GM19023 (cell line): Measurements from ENCODE around the gene ERICH6.
"Not testable (repeated sequence)": the region's sequence is repeated elsewhere in the genome, so short reads cannot be mapped to it uniquely, and the experiment has no call there.

ENCODE experiments used
- ATAC-seq: cut with Tn5 transposase; IDR thresholded peaks from one replicate; pipeline ENCODE4 v1.9.1; 2021; ENCODE audit warnings: mild to moderate bottlenecking, moderate library complexity; ENCODE audit not compliant: unreplicated experiment

ERICH6 gene

DNA sequence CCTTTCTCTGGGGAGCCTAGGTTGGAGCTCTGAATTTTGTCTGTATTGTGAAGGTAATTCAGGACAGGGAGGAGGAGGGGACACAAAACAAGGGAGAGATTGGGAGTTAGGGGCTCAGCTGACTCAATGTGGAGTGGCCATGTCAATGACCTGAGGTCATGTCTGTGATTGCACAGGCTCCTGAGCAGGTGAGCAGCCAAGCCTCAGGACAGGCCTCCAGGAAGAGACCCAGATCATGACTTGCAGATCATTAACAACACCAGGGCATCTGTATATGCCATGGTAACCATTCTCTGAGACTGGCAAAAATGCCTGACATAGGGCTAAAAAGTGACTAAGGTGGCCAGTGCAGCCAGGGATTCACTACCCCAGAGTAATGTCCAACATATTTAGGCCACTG is 20.9 kb downstream of the ERICH6 start:
- no peak for ATAC-seq

DNA sequence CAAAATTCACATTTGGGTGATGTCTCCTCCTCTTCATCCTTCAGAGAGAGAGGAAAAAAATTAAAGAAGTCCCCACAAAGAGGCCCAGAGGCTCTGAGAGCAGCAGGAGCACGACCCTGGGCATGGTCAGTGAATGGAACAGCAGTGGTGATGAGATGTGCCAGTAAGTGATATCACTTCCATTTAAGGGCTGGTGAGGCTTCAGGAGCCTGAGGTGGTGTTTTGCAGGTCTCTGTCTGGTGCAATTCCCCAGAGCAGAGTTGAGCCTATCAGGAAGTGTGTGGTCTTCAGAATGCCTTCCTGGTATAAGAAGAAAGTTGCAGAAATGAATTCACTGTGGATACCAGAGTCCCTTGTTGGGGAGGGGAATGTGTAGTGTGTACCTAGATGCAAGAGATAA is 21.4 kb downstream of the ERICH6 start:
- ATAC-seq: no peak

DNA sequence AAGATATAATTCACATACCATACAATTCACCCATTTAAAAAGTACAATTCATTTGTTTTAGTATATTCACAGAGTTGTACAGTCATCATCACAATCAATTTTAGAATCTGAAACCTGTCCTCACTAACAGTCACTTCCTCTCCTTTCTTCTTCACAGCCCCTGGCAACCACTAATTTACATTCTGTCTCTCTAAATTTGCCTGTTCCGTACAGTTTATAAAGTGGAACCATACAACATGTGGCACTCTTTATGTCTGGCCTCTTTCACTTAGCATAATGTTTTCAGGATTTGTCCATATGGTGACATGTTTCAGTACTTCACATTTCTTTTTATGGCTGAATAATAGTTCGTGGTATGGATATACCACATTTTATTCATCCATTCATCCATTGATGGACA is 22.7 kb downstream of the ERICH6 start:
- ATAC-seq: peak; percentile 88

DNA sequence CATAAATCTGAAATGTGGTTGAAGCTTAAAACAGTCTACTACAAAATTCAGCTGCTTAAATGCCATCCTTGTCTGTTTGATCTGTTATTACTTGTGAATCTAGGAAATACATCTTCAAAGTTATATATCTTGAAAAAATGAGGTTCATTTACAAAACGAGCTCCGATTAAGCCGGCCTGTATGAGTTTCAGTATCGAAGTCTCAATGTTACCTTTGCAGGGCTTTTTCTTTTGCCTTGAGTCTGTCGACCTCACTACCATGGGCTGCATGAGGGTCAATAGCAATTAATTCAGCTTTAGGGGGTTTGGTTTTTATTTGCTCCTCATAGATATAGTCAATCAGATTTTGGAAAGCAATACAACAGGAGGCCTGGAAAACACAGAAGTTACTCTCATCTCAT is 23.2 kb downstream of the ERICH6 start:
- ATAC-seq: no peak

DNA sequence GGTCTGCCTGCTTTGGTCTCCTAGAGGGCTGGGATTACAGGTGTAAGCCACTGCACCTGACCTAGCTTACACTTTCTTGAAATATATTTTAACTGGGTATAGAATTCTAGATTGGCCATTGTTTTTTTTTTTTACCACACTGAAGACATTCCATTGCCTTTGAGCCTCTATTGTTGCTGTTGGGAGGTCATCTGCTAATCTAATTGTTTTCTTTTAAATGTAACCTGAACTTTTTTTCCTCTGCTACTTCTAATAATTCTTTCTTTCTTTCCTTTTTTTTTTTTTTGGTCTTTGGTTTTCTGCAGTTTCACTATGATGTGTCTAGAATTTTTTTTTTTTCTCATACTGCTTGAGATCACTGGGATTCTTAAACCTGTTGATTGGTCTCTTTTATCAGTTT is 28.1 kb downstream of the ERICH6 start:
- no peak for ATAC-seq

DNA sequence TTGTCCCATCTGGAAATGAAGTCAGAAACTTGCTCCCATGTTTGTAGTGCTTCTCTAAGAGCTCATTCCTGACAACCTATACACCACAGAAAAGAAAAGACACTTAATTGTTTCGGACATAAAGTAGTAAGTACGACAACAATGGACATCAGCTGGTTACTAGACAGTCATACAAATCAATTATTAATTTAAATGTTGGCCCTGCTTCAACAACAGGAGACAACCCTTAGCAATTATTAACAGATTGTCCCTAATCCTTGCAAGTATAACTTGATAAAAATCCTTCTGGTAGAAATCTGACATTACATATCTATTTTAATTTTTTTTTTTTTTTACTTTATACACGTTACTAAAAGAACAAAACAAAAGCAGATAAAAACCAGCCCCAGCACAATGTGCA is 29.8 kb downstream of the ERICH6 start:
- no peak for ATAC-seq

DNA sequence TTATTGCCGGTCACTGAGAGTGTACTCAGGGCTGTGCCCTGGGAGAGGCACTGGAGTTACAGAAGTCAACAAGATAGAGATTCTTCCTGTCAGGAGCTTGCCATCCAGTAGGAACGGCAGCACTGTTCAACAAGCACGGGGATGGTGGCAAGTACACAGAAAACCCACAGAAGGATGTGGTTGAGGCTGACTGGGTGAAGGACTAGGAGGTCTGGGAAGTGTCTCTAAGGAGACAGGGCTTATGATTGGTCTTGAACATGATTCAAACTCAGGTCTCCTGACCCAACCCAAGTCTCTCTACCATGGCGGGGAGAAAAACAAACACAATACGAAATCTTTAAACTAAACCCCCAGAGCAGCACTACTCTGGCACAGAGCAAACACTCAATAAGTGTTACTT is 37.6 kb downstream of the ERICH6 start:
- ATAC-seq: no peak

DNA sequence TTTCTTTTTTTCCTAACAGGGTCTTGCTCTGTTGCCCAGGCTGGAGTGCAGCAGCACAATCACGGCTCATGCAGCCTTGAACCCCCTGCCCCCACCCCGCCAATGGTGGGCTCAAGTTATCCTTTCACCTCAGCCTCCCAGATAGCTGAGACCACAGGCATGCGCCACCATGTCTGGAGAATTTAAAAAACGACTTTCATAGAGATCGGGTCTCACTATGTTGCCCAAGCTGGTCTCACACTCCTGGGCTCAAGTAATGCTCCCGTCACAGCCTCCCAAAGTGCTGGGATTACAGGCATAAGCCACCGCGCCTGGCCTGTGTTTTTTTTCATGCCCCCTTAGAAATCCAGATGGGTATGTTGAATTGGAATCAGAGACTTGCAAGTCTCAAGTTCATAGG is 40.3 kb downstream of the ERICH6 start:
- ATAC-seq: no peak

DNA sequence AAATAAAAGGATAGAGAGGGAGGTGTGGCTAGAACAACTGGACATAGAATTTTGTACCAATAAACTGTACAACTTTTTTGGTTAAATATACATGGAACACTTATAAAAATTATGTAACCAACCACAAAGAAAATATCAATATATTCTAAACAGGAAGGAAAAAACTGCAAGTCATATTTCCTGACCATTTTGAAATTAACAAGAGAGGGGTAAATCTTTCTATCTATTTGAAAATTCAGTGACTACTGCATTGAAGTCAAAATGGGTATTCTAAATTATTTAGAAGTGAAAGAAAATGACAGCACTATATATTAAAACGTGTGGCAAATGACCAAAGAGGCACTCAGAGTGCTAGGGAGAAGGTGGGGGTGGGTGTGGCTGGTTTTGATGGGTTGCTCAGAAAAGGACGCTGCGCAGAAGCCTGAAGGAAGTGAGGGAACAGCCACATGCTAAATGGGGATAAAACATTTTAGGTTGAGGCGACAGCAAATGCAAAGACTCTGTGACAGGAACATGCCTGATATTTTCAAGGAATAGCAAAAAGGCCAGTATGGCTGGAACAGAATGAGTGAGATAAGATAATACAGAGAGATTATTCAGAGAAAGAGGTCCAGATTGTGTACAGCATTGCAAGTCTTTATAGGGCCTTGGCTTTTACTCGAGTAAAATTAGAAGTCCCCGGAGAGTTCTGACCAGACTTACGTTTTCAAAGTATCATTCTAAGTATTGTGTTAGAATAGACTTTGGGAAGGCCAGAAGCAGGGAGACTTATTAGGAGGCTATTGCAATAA is 41.1 kb downstream of the ERICH6 start:
- no peak for ATAC-seq

DNA sequence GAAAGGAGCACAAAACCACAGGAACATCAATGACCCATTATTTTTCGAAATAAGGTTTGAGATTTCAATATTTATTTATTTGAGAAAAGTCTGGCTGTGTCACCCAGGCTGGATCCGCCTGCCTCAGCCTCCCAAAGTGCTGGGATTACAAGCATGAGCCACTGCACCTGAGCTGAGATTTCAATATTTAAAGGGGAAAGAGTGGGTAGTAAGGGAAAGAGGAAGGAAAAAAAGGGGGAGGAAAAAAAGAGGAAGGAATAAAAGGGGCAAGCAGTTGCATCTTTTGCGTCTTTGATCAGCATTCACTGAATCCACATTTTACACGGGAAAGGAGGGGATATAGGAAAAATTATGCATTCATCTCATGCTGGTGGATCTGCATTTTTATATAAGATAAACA is 47.4 kb downstream of the ERICH6 start:
- ATAC-seq: no peak

DNA sequence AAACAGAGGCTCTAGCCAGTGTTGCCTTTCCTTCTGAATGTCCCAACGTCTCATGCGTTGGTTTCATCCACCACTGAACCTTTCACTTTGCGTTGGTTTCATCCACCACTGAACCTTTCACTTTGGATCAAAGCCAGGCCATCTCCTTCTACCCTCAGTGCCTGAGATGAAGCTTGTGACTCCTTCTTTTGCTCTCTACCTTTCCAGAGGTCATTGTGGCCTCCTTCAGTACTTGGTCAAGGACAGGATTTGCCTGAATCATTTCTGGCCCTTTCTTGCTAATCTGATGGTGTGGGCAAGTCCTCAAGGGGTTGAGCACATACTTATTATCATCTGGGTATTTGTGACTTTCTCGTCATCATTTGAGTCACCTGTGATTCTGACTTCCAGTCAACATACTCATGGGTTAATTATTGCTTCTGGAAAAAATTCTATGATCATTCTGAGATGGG is 50.6 kb downstream of the ERICH6 start:
- peak; percentile 63 for ATAC-seq

DNA sequence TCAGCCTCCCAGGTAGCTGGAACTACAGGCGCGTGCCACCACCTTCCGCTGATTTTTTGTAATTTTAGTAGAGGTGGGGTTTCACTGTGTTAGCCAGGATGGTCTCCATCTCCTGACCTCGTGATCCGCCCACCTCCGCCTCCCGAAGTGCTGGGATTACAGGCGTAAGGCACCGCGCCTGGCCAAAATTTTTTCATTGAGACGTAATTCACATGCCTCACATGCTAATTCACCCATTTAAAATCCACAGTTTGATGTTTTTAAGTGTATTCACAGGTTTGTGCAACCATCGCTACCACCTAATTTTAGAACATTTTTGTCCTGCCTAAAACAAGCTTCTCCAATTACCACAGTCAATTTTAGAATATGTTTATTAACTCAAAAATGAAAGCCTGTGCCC is 63.5 kb downstream of the ERICH6 start:
- no peak for ATAC-seq

DNA sequence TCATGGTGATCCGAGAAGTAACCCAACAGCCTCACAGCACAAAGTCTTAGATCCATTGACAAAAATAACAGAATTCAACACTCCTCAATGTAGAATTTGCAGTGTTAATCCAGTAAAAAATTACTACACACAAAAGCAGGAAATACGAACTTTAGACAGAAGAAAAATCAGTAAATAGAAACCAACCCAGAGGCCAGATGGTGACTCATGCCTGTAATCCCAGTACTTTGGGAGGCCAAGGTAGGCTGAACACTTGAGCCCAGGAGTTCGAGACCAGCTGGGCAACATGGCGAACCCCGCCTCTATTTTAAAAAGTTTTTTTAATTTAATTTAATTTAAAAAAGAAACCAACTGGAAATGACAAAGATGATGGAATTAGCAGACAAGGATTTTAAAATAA is 64.5 kb downstream of the ERICH6 start:
- ATAC-seq: no peak

DNA sequence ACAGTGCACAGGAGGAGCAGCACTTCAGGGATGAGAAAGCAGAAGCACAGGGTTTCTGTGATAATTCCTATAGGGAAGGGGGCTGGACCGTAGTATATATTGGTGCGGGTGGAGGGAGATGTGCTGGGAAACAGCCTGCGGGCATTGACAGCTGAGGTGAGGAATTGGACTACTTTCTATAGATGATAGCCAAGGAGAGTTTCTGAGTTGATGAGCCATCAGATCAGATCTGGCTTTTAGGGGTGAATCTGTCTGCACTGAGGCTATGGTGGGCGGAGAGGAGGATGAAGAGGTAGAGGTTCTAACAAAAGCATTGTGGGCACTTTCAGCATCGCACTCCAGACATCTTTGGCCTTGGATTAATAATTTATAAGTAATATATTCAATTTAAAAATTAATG is 67.5 kb downstream of the ERICH6 start:
- ATAC-seq: no peak

DNA sequence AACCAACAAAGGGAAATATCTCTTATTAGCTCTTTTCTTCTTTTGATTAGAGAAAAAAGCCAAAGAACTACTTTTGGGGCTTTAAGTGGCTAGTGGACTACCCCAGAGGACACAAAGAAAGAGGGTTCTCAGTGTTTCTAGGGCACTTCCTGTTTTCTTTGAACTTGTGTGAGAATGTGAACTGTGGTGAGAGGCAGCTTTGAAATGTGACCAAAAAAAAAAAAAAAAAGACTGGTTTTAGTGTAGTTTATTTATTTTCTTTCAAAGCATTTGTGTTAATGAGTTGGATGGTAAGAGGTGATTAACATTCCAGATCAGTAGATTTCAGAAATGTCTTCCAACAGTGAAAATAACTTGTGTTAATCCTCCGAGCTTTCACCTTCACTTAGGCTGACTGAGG is 68.2 kb downstream of the ERICH6 start:
- no peak for ATAC-seq

DNA sequence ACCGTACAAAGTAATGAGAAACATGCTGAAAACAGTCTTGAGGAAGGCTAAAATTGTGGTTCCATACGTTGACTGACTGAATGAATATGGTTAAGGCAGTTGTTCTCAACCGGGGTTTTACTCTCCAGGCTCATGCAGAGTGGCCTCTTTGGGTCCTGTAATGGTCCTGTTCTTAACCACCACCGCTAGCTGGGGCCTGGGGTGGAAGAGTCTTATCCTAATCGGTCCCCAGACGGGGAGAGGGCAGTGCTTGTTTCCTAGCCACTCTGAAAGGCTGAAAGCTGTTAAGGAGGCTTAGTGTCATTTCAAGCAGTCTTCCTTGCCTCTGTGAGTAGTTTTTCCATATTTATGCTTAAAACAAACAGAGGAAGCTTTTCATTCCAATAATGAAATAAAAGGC is 68.6 kb downstream of the ERICH6 start:
- ATAC-seq: no peak

DNA sequence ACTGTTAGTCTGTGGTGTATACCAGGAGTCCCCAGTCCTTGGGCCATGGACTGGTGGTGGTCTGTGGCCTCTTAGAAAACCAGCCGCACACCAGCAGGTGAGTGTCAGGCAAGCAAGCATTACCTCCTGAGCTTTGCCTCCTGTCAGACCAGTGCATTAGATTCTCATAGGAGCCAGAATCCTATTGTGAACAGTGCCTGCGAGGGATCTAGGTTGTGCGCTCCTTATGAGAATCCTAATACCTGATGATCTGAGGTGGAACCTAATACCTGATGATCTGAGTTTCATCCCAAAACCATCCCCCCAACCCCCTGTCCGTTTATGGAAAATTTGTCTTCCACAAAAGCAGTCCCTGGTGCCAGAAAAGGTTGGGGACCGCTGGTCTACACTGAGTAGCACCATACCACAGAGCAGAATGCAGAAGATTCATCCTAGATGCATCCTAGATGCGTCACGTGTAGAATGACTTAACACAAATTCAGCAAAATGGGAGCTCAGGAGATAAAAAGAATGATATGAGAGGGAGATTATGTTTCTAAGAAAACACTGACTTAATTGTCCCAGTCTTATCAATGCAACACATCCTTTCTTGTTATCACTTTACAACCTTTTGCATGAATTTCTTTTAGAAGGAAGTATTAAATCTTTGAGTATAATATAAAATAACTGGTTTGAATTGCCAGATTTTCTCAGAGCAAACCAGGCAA is 72.1 kb downstream of the ERICH6 start:
- no peak for ATAC-seq

DNA sequence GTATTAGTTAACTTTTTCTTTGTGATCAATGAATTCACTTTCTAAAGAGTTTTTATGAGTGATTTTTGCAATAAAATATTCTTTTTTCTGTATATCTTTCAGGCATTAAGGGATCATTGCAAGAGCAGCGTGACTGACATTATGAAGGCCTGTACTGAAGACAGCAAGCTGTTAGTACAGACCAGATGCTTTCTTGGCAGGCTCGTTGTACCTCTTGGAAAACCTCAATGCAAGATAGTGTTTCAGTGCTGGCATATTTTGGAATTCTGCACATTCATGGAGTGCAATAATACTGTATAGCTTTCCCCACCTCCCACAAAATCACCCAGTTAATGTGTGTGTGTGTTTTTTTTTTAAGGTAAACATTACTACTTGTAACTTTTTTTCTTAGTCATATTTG is 76.2 kb downstream of the ERICH6 start:
- ATAC-seq: no peak

DNA sequence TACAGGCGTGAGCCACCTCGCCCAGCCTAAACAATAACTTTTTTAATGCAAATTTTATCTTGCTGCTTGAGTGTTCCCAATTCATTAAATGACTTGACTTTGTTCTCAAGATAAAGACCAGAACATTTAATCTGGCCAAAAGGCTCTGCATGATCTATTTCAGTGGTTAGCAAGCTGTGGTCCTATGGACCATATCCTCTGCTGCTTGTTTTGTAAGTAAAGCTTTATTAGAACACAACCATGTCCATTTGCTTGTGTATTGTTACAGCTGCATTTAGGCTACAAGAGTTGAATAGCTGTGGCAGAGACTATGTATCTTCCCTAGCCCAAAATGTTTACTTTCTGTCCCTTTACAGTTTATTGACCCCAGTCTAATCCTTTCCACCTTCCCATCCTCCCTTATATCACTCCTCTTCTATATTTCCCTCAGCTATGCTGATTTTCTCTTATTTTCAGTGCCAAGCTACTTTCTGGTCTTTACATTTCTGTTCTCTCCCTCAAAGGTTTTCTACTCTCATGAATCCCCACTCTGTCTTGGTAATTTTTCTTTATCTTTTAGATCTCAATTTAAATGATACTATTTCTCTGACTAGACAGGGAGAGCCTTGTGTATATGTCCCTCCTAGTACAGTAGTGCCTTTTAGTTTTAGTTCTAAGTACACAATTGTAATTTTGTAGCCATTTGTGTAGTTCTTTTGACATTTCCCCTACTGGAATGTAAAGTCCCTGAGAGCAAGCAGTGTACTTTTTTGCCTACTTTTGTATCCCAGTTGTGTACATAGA is 77.4 kb downstream of the ERICH6 start:
- no peak for ATAC-seq

DNA sequence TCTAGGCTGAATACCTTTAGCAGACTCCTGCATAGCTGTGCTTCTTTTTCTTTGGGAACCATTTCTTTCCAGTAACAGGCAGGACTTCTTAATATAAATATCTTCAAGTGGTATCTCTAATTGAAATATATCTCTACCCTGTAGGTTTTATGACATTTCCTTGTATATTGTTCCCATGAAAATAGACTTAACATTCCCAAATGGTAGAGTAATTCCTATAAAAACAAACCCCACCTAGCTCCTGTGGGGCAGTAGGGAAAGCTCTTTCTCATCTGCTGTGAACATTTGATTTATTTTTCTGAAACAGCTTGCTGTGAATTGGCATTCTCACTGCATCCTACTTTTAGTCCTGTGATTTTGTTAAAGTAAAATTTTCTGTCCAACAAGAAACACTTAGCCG is 79.8 kb downstream of the ERICH6 start:
- ATAC-seq: no peak

DNA sequence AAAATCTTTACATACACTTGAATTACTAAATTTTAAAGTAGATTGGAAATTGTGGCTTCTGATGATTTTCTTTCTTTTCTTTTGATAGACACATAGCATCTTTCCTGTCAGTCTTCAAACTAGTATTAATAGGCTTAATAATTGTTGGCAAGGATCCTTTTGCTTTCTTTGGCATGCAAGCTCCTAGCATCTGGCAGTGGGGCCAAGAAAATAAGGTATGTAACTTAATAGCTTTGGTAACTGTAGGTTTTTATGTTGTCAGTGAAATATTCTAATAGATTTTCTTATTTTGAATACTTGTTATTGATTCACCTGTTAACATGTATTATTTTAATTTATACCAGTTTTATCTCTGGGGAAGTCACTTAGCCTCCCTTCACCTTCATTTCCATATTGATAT is 80.8 kb downstream of the ERICH6 start:
- not testable (repeated sequence) for ATAC-seq
